Glutamatergic neuron (in vitro differentiated cells): ENCODE data around the gene CLK4. TPM values are rescaled to one million over a fixed set of nuclear protein-coding genes. Genes with fewer than 3 reads are reported as not detected.

Experiments
- DNase-seq: peaks from one replicate; pipeline ENCODE4 v3.0.0; 2022
- H3K27ac Mint-ChIP-seq: one replicate; pipeline ENCODE4 v1.8.0; 2020; ENCODE audit warnings: mild to moderate bottlenecking, mixed read lengths, inconsistent platforms; ENCODE audit not compliant: unreplicated experiment
- H3K27me3 Mint-ChIP-seq: one replicate; pipeline ENCODE4 v1.8.0; 2020; ENCODE audit warnings: mild to moderate bottlenecking, moderate library complexity, mixed read lengths, inconsistent platforms; ENCODE audit not compliant: unreplicated experiment
- H3K36me3 Mint-ChIP-seq: one replicate; pipeline ENCODE4 v1.8.0; 2020; ENCODE audit warnings: mild to moderate bottlenecking, mixed read lengths, inconsistent platforms; ENCODE audit not compliant: unreplicated experiment
- H3K4me1 Mint-ChIP-seq: one replicate; pipeline ENCODE4 v1.8.0; 2020; ENCODE audit warnings: mild to moderate bottlenecking, low read depth, mixed read lengths, inconsistent platforms; ENCODE audit not compliant: unreplicated experiment
- H3K4me3 Mint-ChIP-seq: one replicate; pipeline ENCODE4 v1.8.0; 2020; ENCODE audit warnings: mild to moderate bottlenecking, mixed read lengths, inconsistent platforms; ENCODE audit not compliant: unreplicated experiment
- H3K9me3 Mint-ChIP-seq: one replicate; pipeline ENCODE4 v1.8.0; 2020; ENCODE audit warnings: mild to moderate bottlenecking, moderate library complexity, mixed read lengths, inconsistent platforms; ENCODE audit not compliant: unreplicated experiment
- total RNA-seq: library from RNA; stranded (reverse); fragmentation: NEBNext Ultra II Directional; extraction: Animal tissue kit (Norgen Biotek cat#: 25700); gene quantifications from one replicate; pipeline ENCODE4 v1.2.1, GENCODE V29; 2021; ENCODE audit not compliant: unreplicated experiment
- TF ChIP-seq, protein P1 (sequence below): fragments of 200-600 bp; sonication (generic); IDR thresholded peaks from one replicate; pipeline ENCODE4 v1.5.0; 2021; ENCODE audit not compliant: partially characterized antibody, unreplicated experiment

Gene CLK4
- total RNA-seq, 1 donor from 2014 or later: 29.4 TPM

DNA sequence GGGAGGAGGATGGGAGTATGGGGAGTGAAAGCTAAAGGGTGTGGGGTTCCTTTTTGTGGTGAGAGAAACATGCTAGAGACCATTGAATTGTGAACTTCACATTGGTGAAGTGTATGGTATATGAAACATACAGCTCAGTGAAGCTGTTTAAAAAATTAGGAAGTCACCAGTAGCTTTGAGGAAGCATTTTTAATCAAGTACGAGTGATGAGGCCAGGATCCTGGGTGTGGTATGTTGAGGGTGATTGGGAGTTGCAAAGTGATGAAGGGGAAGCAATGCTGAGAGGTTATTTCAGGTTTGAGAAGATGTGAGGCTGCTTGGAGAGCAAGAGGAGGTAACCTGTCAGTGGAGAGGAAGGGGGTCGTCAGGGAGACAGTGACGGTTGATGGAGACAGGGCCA is 22.7 kb upstream of the CLK4 start:
- Mint-ChIP-seq H3K4me3 (no peak overlapping the region), H3K4me1 (no peaks in the 10 kb centered on the region), H3K27me3 (no peaks in the 10 kb centered on the region), H3K27ac (no peak overlapping the region), H3K36me3 (peaks cover 12% of the 10 kb centered on the region), H3K9me3 (peaks cover 4% of the 10 kb centered on the region)
- no peak for DNase-seq
- TF ChIP-seq, protein P1, sequence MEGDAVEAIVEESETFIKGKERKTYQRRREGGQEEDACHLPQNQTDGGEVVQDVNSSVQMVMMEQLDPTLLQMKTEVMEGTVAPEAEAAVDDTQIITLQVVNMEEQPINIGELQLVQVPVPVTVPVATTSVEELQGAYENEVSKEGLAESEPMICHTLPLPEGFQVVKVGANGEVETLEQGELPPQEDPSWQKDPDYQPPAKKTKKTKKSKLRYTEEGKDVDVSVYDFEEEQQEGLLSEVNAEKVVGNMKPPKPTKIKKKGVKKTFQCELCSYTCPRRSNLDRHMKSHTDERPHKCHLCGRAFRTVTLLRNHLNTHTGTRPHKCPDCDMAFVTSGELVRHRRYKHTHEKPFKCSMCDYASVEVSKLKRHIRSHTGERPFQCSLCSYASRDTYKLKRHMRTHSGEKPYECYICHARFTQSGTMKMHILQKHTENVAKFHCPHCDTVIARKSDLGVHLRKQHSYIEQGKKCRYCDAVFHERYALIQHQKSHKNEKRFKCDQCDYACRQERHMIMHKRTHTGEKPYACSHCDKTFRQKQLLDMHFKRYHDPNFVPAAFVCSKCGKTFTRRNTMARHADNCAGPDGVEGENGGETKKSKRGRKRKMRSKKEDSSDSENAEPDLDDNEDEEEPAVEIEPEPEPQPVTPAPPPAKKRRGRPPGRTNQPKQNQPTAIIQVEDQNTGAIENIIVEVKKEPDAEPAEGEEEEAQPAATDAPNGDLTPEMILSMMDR: no peak

DNA sequence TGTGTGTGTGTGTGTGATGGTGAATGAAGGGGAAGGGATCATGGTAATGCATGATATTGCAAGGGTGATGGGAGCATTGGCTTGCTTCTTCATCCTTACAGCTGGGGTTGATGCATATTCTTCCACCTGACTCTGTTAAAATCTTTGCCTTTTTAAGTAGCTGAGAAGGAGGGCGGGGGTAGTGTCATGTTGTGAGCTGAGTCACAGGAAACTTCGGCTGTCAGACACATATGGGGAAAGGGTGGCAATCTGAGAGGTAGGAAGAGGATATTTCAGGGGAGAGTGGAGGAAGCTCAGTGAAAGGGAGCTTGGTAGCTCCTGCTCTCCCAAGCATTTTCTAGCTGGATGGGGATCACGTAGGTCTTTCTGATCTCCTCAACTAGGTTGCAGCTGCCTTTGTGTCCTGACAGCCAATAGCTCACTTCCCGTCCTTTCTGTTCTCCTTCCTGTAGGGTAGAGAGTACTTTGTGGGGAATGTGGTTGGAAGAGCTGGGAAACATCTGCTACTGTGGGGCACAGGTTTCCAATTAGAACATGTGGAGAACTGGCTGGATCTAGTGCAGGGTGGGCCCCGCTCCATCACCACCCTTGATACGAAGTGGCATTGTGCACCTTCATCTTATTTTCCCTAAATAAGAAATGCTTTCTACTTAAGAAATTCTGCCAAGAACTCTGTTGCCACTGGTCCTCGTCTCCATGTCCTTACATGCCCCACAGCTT is 18.1 kb upstream of the CLK4 start:
- peaks cover 9% of the 10 kb centered on the region for H3K36me3 Mint-ChIP-seq
- no peak overlapping the region for H3K4me3 Mint-ChIP-seq
- H3K9me3 Mint-ChIP-seq: peaks cover 4% of the 10 kb centered on the region
- no peak overlapping the region for H3K27ac Mint-ChIP-seq
- no peak for DNase-seq
- H3K4me1 Mint-ChIP-seq: no peaks in the 10 kb centered on the region
- TF ChIP-seq, protein P1: no peak
- H3K27me3 Mint-ChIP-seq: peaks cover 4% of the 10 kb centered on the region

DNA sequence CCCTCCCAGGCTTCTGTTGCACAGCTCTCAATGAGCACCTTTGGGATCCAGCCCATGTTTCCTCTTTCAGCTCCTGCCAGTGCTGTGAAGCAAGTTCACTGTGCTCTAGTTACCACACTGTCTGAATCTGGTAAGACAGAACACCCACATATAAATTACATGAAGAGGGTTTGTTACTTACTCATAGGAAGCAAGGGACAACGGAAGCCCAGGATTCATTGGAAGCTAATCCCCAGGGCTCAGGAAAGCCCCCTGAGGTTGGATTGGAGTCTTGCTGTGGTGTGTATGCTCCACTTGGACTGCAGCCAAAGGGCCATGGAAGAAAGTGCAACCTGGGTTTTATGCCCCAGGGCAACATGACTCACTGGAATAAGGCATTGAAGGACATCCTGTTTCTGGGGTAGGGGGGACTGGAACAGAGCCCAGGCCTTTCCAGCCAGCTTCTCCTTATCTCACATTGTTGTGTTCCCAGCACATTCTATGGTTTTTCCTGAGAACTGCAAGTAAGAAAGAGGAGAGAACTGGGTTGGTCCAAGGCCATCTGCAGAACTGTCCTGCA is 15.6 kb upstream of the CLK4 start:
- Mint-ChIP-seq H3K36me3 (peaks cover 4% of the 10 kb centered on the region), H3K27me3 (peaks cover 4% of the 10 kb centered on the region), H3K9me3 (no peaks in the 10 kb centered on the region), H3K27ac (no peak overlapping the region), H3K4me1 (no peaks in the 10 kb centered on the region), H3K4me3 (no peak overlapping the region)
- TF ChIP-seq, protein P1: no peak
- DNase-seq: no peak

DNA sequence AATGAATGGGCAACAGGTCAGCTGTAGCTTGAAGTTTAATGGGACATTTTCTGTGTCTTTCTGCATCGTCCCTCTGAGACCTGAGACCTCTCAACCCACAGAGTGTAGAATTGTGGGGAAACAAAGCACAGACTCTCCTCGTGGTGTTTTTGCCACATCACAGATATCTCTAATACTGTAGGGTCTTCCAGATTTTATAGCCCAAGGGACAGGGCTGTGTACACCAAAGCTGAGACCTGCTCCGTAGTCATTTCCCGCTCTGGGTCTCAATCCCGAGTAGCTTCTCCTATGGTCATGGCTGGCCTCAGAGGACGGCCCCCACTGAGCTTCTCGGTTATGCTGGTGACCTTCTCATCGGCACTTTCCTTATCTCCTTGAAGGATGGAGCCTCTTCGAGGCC is 14.9 kb upstream of the CLK4 start:
- TF ChIP-seq, protein P1: no peak
- no peak overlapping the region for H3K4me3 Mint-ChIP-seq
- H3K4me1 Mint-ChIP-seq: no peaks in the 10 kb centered on the region
- H3K36me3 Mint-ChIP-seq: peaks cover 4% of the 10 kb centered on the region
- no peak for DNase-seq
- no peak overlapping the region for H3K27ac Mint-ChIP-seq
- H3K27me3 Mint-ChIP-seq: peaks cover 4% of the 10 kb centered on the region
- no peaks in the 10 kb centered on the region for H3K9me3 Mint-ChIP-seq

DNA sequence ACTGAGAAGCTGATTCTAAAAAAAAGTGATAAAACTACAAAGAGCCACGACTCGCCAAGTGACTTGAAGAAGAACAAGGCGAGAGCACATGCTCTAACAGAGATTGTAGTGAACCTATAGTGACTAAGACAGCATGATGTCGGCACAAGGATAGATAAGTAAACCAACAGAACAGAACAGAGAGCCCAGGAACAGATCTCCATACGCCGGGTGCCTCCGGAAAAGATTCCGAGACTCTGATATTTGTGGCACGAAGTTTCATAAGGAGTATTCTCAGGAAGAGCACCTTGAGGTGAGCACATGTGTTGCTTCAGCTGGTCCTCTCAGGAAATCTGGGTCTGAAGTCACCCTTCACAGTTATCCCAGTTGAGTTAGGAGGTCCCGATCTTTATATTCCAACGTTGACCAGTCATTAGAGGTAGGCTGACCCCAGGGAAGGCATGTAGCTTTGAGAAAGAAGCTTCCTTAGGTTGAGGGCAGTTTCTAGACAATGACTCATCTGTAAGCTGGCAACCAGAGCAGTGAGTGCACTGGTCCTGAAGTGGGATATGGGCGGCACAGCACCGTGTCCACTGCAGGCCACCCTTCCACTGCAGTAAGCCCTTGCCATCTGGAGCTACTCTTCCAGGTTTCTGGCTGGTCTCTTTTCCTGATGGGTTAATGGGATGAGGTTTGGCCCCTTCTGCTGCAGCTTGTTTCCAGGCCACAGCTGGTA is 13.6 kb upstream of the CLK4 start:
- Mint-ChIP-seq H3K27ac (no peak overlapping the region), H3K4me3 (no peak overlapping the region), H3K4me1 (no peaks in the 10 kb centered on the region), H3K9me3 (no peaks in the 10 kb centered on the region), H3K27me3 (peaks cover 4% of the 10 kb centered on the region), H3K36me3 (peaks cover 4% of the 10 kb centered on the region)
- DNase-seq: no peak
- TF ChIP-seq, protein P1: no peak
